Inflammatory macrophage (primary cell): ENCODE measurements around the gene PSMA2.

ENCODE experiments used
- DNase-seq, 2 donors: peaks; one replicate each; pipeline ENCODE4 v3.0.0-alpha.2; 2020 to 2022
- total RNA-seq, 18 experiments: gene quantifications; one replicate each; lab custom pipeline; 2026; ENCODE audit warnings: mixed read lengths in 6 of 18, inconsistent platforms in 2 of 18; lab: John Stamatoyannopoulos, UW

The PSMA2 gene
- total RNA-seq, result 1.3 to 19.9 (median 3.6) reads per million in 18 experiments

- DNase-seq, result peak; percentile 98
These were observed at the start of gene PSMA2, which contains the start of gene MRPL32 for GRCh38 chr7:42931834-42932651. Gene PSMA2, minus strand, starts transcription at chr7:42932174. Its CDS starts 16 bp downstream, at chr7:42932158. Gene MRPL32, plus strand, starts transcription at chr7:42932376. Its CDS starts 11 bp downstream, at chr7:42932387.

DNA sequence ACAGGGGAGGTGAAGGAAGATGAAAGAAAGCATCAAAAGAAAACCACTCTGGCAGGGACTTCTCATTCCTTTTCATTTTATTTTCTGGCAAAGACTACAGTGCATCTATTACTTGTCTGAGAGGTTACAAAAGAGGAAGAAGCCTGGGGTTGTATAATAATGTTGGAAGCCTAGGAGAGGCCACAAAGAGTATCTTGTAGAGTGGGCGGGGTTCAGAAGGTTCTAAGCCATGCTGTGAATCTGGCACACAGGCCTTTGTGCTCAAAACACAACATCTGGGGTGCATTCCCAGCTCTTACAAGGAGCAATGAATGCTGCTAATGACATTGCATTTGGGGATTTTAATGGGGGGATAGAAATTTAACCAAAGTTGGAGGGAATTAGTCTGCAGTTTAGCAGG lies 49.6 kb upstream of the PSMA2 start:
- peak; percentile 19 to 37 for DNase-seq

- DNase-seq, result no peak
These were observed 48.5 kb upstream of the PSMA2 start for GRCh38 chr7:42980514-42980913.

DNA sequence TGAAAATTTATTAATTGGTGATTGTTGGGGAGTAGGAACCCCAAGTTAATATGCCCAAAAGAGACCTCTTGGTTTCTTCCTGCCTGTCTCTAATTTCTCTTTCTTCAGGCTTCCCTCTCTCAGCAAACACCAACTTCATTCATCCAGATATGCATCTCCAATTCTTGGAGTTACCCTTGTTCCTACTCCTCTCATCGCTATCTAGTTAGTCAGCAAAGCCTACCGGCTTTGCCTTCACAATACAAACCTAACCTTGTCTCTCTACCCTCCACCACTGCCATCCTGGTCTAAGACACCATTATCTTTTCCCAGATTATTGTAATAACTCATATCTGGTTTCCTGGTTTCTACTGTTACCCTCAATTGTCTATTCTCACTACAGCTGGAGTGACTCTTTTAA lies 48.1 kb upstream of the PSMA2 start:
- DNase-seq, result no peak

DNA sequence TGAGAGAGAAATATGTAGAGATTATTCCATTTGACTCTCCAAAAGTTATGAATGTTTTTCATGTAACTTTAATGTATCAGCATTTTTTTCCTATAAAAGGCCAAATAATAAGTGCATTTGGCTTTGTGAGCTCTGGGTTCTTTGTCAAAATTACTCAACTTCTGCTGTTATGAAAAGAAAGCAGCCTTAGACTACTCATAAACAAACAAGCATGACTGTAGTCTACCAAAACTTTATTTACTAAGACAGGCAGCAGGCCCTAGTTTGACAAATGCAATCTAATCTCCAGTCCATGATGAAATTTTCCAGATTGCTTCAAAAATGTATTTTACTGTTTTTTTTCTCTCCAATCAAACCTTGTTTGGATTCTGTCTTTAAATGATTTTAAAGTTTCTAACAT lies 46.5 kb upstream of the PSMA2 start:
- no peak for DNase-seq

GRCh38 chr7:42976371-42976770 lies 44.4 kb upstream of the PSMA2 start:
- no peak for DNase-seq

- no peak for DNase-seq
These were observed 40.9 kb upstream of the PSMA2 start for GRCh38 chr7:42972699-42973500.

GRCh38 chr7:42967391-42967790 lies 35.4 kb upstream of the PSMA2 start:
- no peak for DNase-seq

DNA sequence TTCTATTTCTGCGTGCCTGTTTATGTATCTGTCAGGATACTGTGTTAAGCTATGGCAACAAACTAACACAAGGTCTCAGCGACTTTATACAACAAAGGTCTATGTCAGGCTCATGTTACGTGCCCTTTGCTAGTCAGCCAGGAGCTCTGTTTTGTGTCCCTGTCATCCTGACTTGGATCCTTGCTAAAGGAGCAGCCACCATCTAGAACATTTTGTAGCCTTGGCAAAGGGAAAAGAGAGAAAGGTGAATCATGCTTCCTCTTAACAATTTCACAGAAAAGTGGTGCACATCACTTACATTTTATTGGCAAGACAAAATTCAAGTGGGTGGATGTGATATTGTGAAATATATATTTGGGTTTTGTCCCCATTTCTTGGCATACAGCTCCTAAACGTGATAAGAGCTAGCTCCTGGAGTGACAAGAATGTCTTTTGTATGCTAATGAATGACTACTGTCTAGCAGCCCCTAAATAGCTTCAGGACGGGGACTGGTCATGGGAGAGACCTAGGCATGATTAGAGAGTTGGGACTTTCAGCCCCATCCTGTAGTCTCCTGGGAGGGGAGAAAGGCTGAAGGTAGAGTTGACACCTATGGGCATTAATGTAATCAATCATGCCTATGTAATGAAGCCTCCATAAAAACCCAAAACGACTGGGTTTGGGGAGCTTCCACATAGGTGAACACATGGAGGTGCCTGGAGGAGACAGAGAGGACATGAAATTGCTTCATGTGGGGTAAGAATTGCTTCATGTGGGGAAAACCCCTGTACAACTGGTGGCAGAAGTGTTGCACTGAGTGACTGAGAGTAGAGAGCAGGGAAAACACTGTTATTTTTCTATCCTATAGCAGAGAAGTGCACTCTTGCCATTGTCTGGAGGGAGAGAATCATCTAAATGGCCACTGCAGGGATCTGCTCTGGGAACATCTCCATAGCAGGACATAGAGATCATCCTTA lies 33.2 kb upstream of the PSMA2 start:
- DNase-seq, result no peak

DNA sequence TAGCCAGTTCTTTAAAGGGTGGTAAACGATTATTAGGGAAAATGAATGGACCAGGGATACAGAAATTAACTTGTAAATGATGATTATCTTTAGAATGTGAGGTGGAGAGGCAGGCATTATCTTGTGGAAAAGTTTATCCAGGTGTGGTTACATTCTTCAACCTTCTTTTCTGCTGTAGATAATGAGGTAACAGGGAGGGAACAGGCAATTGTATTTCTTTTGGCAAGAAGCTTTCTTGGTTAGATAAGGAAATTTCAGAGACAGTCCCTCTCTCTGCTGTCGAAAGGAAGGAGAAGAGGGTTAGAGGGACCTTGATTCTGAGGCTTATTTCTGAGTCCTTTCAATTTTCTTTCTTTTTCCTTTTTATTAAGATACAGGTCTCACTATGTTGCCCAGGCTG lies 32.3 kb upstream of the PSMA2 start:
- no peak for DNase-seq

DNA sequence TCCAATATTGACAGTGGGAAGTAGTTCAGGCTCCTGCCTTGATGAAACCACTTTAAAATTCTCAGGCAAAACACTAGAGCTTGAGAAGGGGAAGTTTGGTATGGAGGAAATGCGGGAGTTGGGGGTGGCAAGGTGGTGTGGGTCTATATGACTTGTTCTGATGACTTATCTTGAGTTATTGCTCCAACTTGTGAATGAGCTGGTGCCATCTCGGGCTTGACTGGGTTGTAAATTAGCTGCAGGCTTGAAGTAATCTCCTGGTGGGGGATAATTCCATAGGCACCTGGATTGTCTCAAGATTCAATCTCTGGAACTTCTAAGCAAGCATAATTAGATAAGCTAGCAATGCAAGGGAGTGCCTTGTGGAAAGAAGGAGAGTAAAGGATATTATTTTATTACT lies 29.2 kb upstream of the PSMA2 start:
- DNase-seq, result peak; percentile 9 to 53

DNA sequence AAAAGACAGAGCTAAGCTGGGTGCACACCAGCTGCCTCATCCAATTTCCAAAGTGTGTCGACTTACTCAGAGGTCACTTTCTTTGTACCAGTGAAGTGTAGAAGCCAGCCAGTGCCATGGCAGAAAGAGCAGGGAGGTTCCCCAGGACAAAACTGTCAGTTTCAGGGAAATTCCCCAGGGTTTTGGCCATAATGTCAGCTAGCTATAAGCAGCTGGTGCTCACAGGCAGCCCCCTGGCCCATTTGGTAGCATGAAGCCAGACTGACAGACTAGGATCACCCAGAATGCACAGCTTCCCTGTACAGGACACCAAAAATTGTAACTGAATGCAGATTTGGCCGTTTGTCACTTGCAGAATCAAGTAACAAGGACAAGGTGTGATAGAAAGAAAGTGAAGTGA lies 28.8 kb upstream of the PSMA2 start:
- DNase-seq, result no peak

DNA sequence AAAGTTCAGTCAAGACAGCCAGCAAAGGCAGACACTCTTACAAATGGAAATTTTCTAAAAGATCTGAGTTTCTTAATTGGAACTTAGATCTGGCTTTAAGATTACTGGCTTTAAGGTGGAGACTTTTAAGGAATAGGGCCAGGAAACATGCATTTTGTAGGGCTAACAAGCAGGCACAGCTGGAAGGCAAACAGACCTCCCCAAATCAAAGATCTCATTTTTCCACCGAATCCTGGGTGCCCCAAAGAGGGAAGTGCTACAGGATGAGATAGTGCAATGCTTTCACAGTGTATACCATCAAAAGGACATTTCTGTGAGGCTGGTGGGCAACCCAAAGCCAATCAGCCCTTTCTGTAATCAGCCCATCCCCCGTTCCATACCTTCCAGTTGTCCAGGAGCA lies 27.6 kb upstream of the PSMA2 start:
- no peak for DNase-seq

DNA sequence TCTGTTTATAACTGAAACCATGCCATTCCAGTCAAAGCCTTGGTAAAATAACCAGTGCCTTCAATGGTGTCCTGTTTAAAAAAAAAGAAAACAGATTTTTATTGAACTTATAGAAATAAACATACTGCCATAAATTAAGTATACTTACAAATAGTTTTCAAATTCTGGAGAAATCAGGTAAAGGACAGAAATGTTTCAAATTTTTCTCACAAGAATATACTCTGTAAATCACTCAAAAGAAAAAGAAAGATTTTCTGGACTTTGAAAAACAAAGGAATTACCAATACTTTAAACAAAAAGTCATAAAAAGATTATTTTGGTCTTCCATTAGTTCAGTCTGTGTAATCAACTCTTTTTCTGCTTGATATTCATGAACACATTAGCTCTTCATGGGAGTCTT lies 24.1 kb upstream of the PSMA2 start:
- no peak for DNase-seq

DNA sequence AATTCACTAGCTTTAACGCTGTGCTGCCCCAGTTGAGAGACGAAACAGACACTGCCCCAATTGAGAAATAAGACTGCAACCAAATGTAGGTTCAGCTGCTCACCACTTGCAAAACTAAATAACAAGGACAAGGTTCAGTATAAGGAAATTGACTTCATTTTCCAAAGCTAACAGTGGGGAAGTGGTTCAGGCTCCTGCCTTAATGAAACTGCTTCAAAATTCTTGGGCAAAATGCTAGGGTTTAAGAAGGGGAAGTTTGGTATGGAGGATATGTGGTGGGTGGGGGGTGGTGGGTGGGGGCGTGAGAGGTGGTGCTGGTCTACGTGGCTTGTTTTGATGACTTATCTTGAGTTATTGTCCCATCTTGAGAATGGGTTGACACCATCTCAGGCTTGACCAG lies 22.0 kb upstream of the PSMA2 start:
- peak; percentile 85 to 88 for DNase-seq

- DNase-seq, result no peak
These were observed 20.4 kb upstream of the PSMA2 start for GRCh38 chr7:42952328-42952727.

DNA sequence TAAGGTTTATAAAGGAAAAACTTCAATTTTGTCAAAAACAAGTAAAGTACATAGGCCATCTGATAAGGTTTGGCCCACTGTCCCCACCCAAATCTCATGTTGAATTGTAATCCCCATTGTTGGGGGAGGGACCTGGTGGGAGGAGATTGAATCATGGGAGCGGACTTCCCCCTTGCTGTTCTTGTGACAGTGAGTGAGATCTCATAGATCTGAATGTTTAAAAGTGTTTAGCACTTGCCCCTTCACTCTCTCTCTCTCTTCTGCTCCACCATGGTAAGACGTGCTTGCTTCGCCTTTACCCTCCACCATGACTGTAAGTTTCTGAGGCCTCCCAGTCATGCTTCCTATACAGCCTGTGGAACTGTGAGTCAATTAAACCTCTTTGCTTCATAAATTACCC lies 18.4 kb upstream of the PSMA2 start:
- no peak for DNase-seq

- DNase-seq, result no peak
These were observed 15.5 kb upstream of the PSMA2 start for GRCh38 chr7:42947521-42947920.

DNA sequence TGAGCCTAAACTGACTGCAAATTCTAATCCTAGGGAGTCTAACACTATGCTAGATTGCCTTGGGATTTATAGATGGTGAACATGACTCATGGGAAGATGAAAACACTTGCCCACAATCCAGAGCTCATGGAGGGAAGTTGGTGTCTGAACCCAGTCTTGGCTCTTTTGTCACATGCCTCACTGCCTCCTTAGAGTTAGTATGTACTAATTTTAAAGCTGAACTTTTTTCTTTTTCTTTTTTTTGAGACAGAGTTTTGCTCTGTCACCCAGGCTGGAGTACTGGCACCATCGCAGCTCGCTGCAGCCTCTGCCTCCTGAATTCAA lies 14.6 kb upstream of the PSMA2 start:
- DNase-seq, result peak; percentile 58 to 81

DNA sequence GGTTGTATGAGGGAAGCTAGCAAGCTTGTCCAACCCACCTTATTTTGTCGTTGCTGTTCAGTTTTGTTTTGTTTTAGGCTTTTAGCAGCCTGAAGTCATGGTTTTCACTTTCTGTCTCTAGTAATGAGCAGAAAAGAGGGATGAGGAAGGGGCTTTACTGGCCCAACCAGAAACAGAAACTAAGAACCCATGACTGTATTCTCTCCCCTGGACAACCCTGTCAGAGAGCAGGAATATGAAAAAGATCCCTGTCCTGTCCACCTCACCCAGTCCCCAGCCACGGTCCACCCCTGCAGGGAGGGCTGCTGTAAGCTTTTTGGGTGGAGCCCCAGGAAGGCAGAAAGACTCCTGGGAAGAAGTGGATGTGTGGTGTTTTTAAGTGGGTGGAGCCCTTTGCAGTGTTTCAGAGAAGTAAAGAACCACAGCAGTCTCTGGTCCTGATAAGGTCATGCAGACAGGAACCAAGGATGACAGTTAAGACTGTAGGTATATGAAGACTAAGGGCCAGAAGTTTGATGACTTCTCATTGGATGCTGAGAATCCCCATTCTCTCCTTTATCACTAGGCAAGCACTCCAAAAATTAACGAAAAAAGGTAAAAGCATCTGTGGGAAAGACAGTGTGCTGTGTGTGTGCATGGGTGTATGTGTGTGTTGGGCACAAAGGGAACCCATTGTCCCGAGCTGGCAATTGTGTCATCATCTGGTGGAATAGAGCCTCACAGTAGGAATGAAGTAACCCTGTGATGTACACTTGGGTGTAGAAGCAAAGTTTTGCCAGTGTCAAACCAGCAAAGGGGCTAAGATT lies 14.1 kb upstream of the PSMA2 start:
- peak; percentile 59 to 71 for DNase-seq

DNA sequence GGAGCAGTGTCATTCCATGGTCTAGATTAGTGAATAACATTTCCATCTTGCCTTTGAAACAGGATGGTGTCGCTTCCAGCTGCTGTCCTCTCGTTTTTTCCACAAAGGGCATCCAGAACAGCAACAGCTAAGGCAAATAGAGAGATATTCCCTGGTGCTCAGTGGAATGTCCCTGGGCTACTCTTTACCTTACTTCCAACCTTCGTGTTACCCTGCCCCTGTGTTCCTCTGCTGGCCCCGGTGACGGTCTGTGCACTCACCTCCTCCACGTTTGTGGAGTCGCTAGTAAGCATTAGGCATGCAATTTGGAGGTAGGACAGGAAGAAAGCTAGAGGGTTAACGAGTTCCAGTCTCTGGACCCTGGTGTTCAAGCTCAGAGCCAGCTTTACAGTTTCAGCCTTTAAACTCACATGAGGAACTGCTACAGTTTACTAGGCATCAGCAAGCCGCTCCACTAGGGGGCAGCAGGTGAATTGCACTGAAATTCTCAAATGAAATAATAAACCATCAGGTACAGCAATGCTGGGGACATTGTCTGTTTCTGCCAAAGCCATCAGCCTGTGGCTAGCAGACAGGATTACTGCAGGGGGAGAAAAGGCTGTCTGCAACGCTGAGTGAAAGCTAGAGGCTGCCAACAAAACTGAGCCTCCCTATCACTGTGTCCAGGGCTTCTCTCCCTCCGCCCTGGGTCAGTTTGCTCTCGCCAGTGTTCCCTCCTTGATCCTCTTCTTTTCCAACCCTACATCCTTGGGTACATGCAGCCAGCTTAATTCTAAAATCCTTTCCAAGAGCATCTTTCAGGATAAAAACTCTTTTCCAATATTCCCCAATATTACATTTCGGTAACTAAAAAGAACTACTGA lies 9.2 kb upstream of the PSMA2 start:
- peak; percentile 76 to 85 for DNase-seq
